Measurements from ENCODE around the gene OXNAD1. TPM values are rescaled to one million over a fixed set of nuclear protein-coding genes. Genes with fewer than 3 reads are reported as not detected.

OXNAD1 gene
- total and polyA plus RNA-seq, 4 donors, result 2.4 to 10.3 (median 5.6) TPM

DNA sequence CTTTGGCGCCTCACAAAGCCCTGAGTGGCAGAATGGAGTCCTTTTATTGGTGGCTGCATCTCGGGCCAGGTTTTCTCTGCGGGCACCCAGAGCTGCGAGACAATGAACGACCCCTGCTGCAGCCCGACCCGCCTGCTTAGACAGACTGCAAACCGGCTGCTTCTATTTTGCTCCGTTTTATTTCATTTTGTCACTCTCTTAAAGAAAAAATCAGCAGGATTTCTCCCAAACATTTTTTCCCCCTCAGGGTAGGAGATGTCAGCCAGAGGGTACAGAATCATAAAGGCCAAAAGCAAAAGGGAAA, 64.8 kb downstream of the OXNAD1 start:
- H3K9me3 ChIP-seq (ENCODE audit: control insufficient read depth, low read length), result no peaks in the 10 kb centered on the region
- no peaks in the 10 kb centered on the region for H3K4me1 ChIP-seq (ENCODE audit: control insufficient read depth in 1 of 2, insufficient read depth in 2 of 2, low read length in 2 of 2)
- ATAC-seq (ENCODE audit: low FRiP score), result no peak
- peaks cover 0 to 3% of the 10 kb centered on the region in 2 donors for H3K36me3 ChIP-seq (ENCODE audit: control insufficient read depth in 1 of 2, insufficient read depth in 2 of 2, low read length in 1 of 2)
- H3K4me3 ChIP-seq (ENCODE audit: low read length in 2 of 2), result no peak overlapping the region
- no peak overlapping the region for H3K27ac ChIP-seq (ENCODE audit: low read depth in 1 of 2, low read length in 2 of 2)
- DNase-seq, result no peak
- intact Hi-C loops (cut with DNase I), result loop anchor here (10.0 kb wide), 1 partner anchor 185 kb away; the partner anchor contains the start of gene RFTN1 (in 2 of the 2)
- 67 to 78% methylated on average over 9 of the region's 9 CpGs for WGBS, 2 donors
- no peaks in the 10 kb centered on the region for H3K27me3 ChIP-seq (ENCODE audit: control insufficient read depth in 1 of 2, insufficient read depth in 2 of 2, low read length in 1 of 2)

DNA sequence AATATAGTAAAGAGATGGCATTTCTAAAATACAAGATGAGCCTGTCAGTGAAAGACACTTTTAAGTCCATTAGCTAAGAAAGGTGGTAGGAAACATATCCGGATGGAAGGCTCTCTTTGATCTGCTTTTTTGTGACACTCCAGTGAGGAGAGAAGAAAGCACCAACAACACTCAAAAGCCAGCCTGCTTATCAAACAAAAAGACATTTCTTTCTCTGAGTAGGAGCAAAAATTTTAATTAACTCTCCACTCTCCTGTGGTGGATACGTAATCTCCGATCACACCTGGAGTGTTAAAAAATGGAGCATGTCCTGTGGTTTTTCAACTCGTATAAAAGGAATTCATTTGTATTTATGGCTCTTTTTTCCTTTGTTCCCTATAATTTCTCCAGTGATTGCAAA, 65.3 kb downstream of the OXNAD1 start:
- Histone ChIP-seq H3K9me3 (ENCODE audit: control insufficient read depth, low read length) (no peaks in the 10 kb centered on the region), H3K4me3 (ENCODE audit: low read length in 2 of 2) (no peak overlapping the region), H3K4me1 (ENCODE audit: control insufficient read depth in 1 of 2, insufficient read depth in 2 of 2, low read length in 2 of 2) (no peaks in the 10 kb centered on the region), H3K27me3 (ENCODE audit: control insufficient read depth in 1 of 2, insufficient read depth in 2 of 2, low read length in 1 of 2) (no peaks in the 10 kb centered on the region), H3K27ac (ENCODE audit: low read depth in 1 of 2, low read length in 2 of 2) (no peak overlapping the region), H3K36me3 (ENCODE audit: control insufficient read depth in 1 of 2, insufficient read depth in 2 of 2, low read length in 1 of 2) (peaks cover 0 to 3% of the 10 kb centered on the region in 2 donors)
- no peak for ATAC-seq (ENCODE audit: low FRiP score)
- 94 to 97% methylated on average over 4 of the region's 4 CpGs for WGBS, 2 donors
- intact Hi-C loops (cut with DNase I), result loop anchor here (10.0 kb wide), 1 partner anchor 184 kb away; the partner anchor contains the start of gene RFTN1 (in 2 of the 2)
- no peak for DNase-seq

DNA sequence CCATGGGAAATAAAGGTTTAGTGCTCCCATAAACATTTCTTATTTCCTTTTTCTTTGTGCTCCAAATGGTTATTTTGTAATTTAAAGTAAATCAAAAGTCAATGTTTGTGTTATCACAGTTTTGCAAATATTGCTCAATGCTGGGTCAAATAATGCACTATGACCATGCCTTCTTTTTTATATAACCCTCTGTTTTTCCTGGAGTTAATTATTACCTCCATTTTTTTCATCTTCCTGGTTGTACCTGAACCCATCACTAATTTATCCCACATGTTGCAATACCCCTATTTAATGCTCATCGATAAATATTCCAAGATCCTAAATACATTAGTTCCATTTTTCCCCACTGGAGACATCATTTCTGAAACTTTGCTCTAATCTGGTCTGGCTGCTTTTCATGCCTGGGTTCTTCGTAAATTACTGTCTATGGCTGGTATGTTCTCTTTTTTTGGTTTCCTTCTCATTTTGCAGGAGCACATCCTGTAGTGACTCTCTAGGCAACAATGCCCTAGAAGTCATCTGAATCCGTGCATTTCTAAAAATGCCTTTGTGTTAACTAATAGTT, 66.4 kb downstream of the OXNAD1 start:
- 94 to 97% methylated on average over 3 of the region's 3 CpGs for WGBS, 2 donors
- H3K4me3 ChIP-seq (ENCODE audit: low read length in 2 of 2), result no peak overlapping the region
- no peaks in the 10 kb centered on the region for H3K9me3 ChIP-seq (ENCODE audit: control insufficient read depth, low read length)
- ATAC-seq (ENCODE audit: low FRiP score) (no peak), DNase-seq (no peak)
- no peaks in the 10 kb centered on the region for H3K27me3 ChIP-seq (ENCODE audit: control insufficient read depth in 1 of 2, insufficient read depth in 2 of 2, low read length in 1 of 2)
- H3K36me3 ChIP-seq (ENCODE audit: control insufficient read depth in 1 of 2, insufficient read depth in 2 of 2, low read length in 1 of 2), result no peaks in the 10 kb centered on the region
- H3K27ac ChIP-seq (ENCODE audit: low read depth in 1 of 2, low read length in 2 of 2), result no peak overlapping the region
- intact Hi-C loops (cut with DNase I), result loop anchor here (10.0 kb wide), 1 partner anchor 183 kb away; the partner anchor contains the start of gene RFTN1 (in 2 of the 2)
- H3K4me1 ChIP-seq (ENCODE audit: control insufficient read depth in 1 of 2, insufficient read depth in 2 of 2, low read length in 2 of 2), result no peaks in the 10 kb centered on the region

DNA sequence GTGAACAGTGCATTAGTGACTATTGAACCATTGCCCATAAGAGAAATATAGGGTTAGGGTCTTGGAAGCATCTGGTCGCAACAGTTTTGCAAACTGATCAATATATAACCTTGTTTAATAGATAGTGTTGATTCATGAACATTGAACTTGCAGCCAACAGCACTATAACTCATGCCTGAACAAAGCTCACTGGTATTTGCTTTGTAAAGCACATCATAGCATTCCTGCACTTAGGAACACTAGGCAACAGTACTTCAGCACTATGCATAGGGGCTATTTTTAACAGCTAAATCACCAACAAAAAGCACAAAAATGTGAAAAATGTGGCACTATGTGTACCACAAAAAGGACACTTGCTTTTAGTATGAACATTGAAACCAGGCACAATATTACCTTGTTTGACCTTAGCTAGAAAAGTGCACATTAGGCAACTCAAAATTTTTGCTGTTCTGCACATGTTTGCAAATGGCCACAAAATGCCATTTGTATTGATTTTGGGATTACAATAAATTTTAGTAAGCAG, 68.0 kb downstream of the OXNAD1 start:
- Histone ChIP-seq H3K4me1 (ENCODE audit: control insufficient read depth in 1 of 2, insufficient read depth in 2 of 2, low read length in 2 of 2) (no peaks in the 10 kb centered on the region), H3K9me3 (ENCODE audit: control insufficient read depth, low read length) (no peaks in the 10 kb centered on the region), H3K27ac (ENCODE audit: low read depth in 1 of 2, low read length in 2 of 2) (no peak overlapping the region), H3K4me3 (ENCODE audit: low read length in 2 of 2) (no peak overlapping the region), H3K36me3 (ENCODE audit: control insufficient read depth in 1 of 2, insufficient read depth in 2 of 2, low read length in 1 of 2) (no peaks in the 10 kb centered on the region), H3K27me3 (ENCODE audit: control insufficient read depth in 1 of 2, insufficient read depth in 2 of 2, low read length in 1 of 2) (no peaks in the 10 kb centered on the region)
- ATAC-seq (ENCODE audit: low FRiP score) (no peak), DNase-seq (no peak)
- intact Hi-C loops (cut with DNase I), result loop anchor here (10.0 kb wide), 1 partner anchor 182 kb away; the partner anchor contains the start of gene RFTN1 (in 2 of the 2)
- 18 to 29% methylated on average over 1 of the region's 1 CpG for WGBS, 2 donors

DNA sequence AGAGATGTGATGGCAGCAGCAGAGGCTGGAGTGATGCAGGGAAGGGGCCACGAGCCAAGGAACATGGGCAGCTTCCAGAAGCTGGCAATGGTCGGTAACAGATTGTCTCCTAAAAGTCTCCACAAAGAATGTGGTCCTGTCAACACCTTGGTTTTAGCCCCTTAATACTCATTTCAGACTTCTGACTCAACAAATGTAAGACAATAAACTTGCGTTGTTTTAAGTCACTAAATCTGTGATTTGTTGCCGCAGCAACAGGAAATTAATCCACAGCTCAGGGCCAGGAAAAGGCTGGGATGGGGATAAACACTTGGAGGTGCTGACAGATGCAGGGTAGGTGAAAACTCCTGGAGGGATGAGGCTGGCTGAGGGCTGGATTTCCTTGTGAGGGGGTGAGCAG, 69.9 kb downstream of the OXNAD1 start:
- ATAC-seq (ENCODE audit: low FRiP score) (no peak), DNase-seq (no peak)
- Histone ChIP-seq H3K27me3 (ENCODE audit: control insufficient read depth in 1 of 2, insufficient read depth in 2 of 2, low read length in 1 of 2) (no peaks in the 10 kb centered on the region), H3K36me3 (ENCODE audit: control insufficient read depth in 1 of 2, insufficient read depth in 2 of 2, low read length in 1 of 2) (no peaks in the 10 kb centered on the region), H3K27ac (ENCODE audit: low read depth in 1 of 2, low read length in 2 of 2) (no peak overlapping the region), H3K4me3 (ENCODE audit: low read length in 2 of 2) (no peak overlapping the region), H3K9me3 (ENCODE audit: control insufficient read depth, low read length) (no peaks in the 10 kb centered on the region), H3K4me1 (ENCODE audit: control insufficient read depth in 1 of 2, insufficient read depth in 2 of 2, low read length in 2 of 2) (peaks cover 0 to 4% of the 10 kb centered on the region in 2 donors)
- intact Hi-C loops (cut with DNase I), result loop anchor here (10.0 kb wide), 1 partner anchor 180 kb away; the partner anchor contains the start of gene RFTN1 (in 2 of the 2)
- 18 to 26% methylated on average over 4 of the region's 4 CpGs for WGBS, 2 donors

DNA sequence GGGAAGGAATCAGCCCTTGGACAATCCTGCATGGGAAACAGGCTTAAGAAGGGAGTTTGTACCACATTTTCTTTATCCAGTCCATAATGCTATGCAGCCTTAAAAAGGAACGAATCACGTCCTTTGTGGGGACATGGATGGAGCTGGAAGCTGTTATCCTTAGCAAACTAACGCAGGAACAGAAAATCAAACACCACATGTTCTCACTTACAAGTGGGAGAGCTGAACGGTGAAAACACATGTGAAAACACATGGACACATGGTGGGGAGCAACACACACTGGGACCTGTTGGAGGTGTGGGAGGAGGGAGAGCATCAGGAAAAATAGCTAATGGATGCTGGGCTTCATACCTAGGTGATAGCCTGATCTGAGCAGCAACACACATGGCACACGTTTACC, 70.3 kb downstream of the OXNAD1 start:
- H3K4me3 ChIP-seq (ENCODE audit: low read length in 2 of 2), result no peak overlapping the region
- WGBS, 2 donors, result 75 to 78% methylated on average over 5 of the region's 5 CpGs
- peaks cover 0 to 4% of the 10 kb centered on the region in 2 donors for H3K4me1 ChIP-seq (ENCODE audit: control insufficient read depth in 1 of 2, insufficient read depth in 2 of 2, low read length in 2 of 2)
- no peak for ATAC-seq (ENCODE audit: low FRiP score)
- H3K27me3 ChIP-seq (ENCODE audit: control insufficient read depth in 1 of 2, insufficient read depth in 2 of 2, low read length in 1 of 2), result no peaks in the 10 kb centered on the region
- H3K9me3 ChIP-seq (ENCODE audit: control insufficient read depth, low read length), result no peaks in the 10 kb centered on the region
- no peak for DNase-seq
- H3K27ac ChIP-seq (ENCODE audit: low read depth in 1 of 2, low read length in 2 of 2), result no peak overlapping the region
- intact Hi-C loops (cut with DNase I), result loop anchor here (10.0 kb wide), 1 partner anchor 179 kb away; the partner anchor contains the start of gene RFTN1 (in 2 of the 2)
- H3K36me3 ChIP-seq (ENCODE audit: control insufficient read depth in 1 of 2, insufficient read depth in 2 of 2, low read length in 1 of 2), result no peaks in the 10 kb centered on the region

DNA sequence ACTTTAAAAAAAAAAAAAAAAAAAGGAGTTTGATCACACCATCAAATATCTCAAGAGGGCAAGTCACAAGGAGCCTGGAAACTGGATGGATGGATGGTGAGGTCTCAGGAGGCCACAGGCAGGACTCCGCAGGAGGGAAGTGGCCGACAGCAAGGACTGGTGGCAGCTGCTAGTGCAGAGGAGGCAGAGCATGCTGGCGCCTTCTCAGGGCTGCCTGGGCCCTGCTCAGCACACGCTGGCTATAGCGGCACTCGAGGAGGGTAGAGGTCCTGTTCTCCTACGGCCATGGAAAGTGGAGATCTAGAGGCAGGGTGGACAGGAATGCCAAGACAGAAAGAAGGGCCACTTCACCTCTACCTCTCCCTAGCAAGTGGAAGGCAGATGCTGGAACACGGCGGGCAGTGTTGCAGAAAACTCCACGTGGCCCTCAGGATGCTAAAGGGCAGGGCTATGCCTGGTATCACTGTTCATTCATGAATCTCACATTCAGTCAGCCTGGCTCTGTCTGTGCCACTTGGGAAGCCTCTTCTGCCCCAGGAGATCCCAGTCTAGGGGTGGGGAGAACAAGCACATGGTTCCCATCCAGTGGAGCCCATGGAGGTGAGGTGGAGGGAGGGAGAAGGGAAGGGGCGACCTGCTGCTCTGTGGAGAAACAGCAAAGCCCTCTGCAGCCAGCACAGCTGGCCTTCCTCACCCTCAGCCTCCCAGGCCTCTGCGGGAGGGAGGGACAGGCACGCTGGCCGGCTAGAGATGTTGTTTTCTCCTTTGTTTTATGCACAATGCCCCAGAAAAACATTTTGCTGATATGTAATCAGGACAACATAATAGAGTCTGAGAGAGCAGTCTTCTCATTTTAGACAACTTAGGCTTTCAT, 71.0 kb downstream of the OXNAD1 start:
- no peak overlapping the region for H3K27ac ChIP-seq (ENCODE audit: low read depth in 1 of 2, low read length in 2 of 2)
- no peaks in the 10 kb centered on the region for H3K36me3 ChIP-seq (ENCODE audit: control insufficient read depth in 1 of 2, insufficient read depth in 2 of 2, low read length in 1 of 2)
- no peak for DNase-seq
- 89% methylated on average over 14 of the region's 14 CpGs for WGBS, 2 donors
- H3K4me3 ChIP-seq (ENCODE audit: low read length in 2 of 2), result no peak overlapping the region
- H3K4me1 ChIP-seq (ENCODE audit: control insufficient read depth in 1 of 2, insufficient read depth in 2 of 2, low read length in 2 of 2), result peaks cover 0 to 4% of the 10 kb centered on the region in 2 donors
- H3K9me3 ChIP-seq (ENCODE audit: control insufficient read depth, low read length), result no peaks in the 10 kb centered on the region
- intact Hi-C loops (cut with DNase I), result loop anchor here (10.0 kb wide), 1 partner anchor 179 kb away; the partner anchor contains the start of gene RFTN1 (in 2 of the 2)
- H3K27me3 ChIP-seq (ENCODE audit: control insufficient read depth in 1 of 2, insufficient read depth in 2 of 2, low read length in 1 of 2), result no peaks in the 10 kb centered on the region
- no peak for ATAC-seq (ENCODE audit: low FRiP score)

DNA sequence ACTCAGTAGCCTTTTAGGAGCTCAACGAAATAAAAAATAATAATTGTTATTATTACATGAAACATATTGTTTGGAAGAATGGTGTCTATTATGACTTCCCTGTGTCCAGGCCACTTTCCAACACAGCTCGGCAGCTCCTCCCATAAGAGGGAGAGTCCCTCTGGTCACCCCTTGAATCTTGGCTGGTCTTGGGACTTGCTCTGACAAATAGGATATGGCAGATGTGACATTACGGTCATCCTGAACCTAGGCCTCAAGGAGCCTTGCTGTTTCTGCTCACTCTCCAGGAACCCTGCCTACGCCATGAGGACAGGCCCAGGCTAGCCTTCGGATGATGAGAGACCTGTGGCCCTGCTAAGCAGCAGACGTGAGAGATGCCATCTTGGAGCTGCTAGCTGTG, 71.8 kb downstream of the OXNAD1 start:
- Histone ChIP-seq H3K36me3 (ENCODE audit: control insufficient read depth in 1 of 2, insufficient read depth in 2 of 2, low read length in 1 of 2) (no peaks in the 10 kb centered on the region), H3K4me3 (ENCODE audit: low read length in 2 of 2) (no peak overlapping the region), H3K27me3 (ENCODE audit: control insufficient read depth in 1 of 2, insufficient read depth in 2 of 2, low read length in 1 of 2) (no peaks in the 10 kb centered on the region), H3K27ac (ENCODE audit: low read depth in 1 of 2, low read length in 2 of 2) (no peak overlapping the region), H3K4me1 (ENCODE audit: control insufficient read depth in 1 of 2, insufficient read depth in 2 of 2, low read length in 2 of 2) (peaks cover 0 to 4% of the 10 kb centered on the region in 2 donors), H3K9me3 (ENCODE audit: control insufficient read depth, low read length) (no peaks in the 10 kb centered on the region)
- WGBS, 2 donors, result 93 to 96% methylated on average over 6 of the region's 6 CpGs
- DNase-seq (no peak), ATAC-seq (ENCODE audit: low FRiP score) (no peak)
- intact Hi-C loops (cut with DNase I), result loop anchor here (10.0 kb wide), 1 partner anchor 178 kb away; the partner anchor contains the start of gene RFTN1 (in 2 of the 2)
